Stimulated activated CD4-positive, alpha-beta T cell treated with anti-CD3 and anti-CD28 coated beads, Interleukin-15, amount 100 ng/mL, for 48 hours (primary cell): ENCODE measurements around the gene TTBK2.

Experiments
- DNase-seq, 2 donors: peaks; one replicate each; pipeline ENCODE4 v3.0.0-alpha.2; 2020; ENCODE audit warnings: low read depth in 2 of 2

The TTBK2 gene

GRCh38 chr15:42693496-42693895 is 227.1 kb downstream of the TTBK2 start:
- no peak for DNase-seq

GRCh38 chr15:42692997-42693396 is 227.6 kb downstream of the TTBK2 start:
- no peak for DNase-seq

- DNase-seq: no peak
These were observed 228.0 kb downstream of the TTBK2 start for GRCh38 chr15:42692536-42692935.

GRCh38 chr15:42691770-42692169 is 228.8 kb downstream of the TTBK2 start:
- no peak for DNase-seq

GRCh38 chr15:42691308-42691707 is 229.3 kb downstream of the TTBK2 start:
- DNase-seq: no peak
